AG08395 (cell line): Measurements from ENCODE around the gene JAKMIP1.

Experiments
- DNase-seq: peaks from one replicate; pipeline ENCODE4 v3.0.0; 2012; ENCODE audit warnings: mixed read lengths, low spot score

JAKMIP1 gene

DNA sequence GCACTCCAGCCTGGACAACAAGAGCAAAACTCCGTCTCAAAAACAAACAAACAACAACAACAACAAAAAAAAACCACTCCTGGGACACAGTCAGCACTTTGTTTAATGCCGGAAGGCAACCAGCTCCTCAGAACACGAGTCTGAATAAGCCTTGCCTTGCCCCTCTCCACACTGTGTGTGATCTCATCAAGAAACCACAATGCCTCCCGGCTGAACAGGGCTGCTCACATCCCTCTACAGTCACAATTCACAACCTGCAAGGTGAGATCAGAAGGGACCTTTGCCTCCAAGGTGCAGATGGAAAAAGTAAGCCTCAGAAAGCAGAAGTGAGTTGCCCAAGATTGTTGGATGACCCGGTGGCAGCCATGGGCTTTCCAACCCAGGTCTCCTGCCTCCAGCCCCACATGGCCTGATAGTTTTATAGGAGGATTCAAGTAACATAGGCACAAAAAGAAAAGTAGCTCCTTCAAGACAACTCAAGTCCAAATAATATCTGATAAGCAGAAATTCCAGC is 80.8 kb downstream of the JAKMIP1 start:
- no peak for DNase-seq

DNA sequence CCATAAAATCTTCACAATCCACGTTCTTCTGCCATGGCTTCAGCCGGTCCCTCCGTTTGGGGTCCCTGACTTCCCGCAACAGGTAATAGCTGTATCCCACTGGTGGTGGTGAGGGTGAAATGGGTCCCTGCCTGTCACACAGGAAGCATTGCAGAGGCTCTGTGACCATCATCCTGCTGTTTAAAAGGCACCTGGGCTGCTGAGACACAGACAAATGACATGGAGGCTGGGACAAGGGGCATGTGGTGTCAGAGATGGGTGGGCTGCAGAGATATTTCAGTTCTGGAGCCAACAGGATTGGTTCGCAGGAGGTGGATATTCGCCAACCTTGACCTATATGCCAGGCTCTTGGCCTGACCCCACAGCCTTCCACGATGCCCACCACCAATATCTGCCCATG is 82.1 kb downstream of the JAKMIP1 start:
- no peak for DNase-seq

DNA sequence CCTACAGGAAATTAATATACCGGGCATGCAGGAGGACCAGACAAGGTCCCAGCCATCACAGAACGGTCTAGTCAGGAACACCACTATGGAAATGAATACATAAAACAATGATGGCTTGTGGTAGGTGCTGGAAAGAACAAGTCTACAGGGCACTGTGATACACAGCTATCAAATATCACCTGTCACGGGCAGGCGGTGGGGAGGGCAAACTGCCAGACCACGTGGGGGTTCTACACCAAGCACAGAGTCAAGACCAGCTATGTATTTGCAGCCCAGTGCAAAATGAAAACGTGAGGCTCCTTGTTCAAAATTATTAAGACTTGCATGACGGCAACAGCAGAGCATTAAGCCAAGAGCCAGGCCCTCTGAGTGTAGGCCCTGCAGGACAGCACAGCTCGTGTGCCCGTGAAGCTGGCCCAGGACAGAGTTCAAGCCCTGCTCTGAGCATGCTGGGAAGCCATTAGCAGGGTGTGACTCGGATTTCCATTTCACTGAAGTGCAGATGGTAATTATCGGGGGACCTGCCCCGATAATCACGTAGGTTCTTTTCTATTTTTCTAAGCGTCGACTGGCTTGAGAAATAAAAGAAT is 83.6 kb downstream of the JAKMIP1 start:
- DNase-seq, result no peak

DNA sequence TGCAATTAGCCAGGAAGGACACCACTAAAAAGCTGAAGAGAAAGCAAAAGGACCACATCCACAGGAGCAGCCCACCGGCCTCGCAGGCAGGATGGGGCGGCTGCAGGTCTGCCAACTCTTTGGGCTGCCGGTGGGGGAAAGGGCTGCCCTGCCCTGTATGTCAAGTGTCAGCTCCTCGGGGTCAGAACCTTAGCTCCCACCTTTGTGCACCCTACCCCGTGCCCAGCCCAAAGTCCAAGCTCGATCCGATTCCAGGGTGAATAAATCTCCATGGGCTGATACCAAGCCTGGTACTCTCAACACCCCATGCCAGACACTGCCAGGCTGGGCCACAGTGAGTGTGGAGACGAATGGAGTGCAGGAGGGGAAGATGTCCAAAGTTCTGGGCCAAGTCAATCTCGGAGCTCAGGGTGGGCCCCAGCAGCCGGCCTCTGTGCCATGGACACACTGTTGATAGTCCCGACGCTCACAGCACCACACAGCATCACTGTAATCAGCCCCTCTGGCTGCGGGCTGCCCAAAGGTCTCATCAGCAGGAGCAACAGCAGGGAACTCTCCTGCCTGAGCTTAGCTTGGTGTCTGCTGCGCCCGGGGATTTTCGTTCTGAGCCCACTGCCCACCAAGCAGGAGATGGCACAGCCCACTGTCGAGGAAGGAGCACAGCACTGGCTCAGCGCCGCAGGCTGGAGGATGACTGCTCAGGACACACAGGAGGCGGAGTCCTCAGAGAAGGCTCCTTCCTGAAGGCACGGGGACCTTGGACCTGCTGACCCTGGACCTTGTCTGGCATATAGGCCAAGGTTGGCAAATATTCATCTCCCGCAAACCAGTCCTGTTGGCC is 84.4 kb downstream of the JAKMIP1 start:
- no peak for DNase-seq

DNA sequence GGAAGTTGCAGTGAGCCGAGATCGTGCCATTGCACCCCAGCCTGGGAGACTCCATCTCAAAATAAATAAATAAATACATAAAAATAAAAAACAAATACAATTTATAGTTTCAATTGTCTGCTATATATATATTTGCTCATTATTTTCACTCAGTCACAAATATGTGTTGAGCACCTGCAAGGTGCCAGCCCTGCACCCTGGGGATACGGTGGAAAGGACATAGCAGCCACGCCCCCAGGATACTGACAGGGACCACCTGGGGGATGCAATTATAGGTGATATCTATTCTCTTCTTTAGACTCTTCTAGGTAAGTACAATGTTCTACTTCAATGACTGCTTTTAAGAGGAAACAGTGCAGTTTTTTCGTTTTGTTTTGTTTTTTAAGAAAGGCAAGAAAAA is 85.0 kb downstream of the JAKMIP1 start:
- DNase-seq, result no peak

DNA sequence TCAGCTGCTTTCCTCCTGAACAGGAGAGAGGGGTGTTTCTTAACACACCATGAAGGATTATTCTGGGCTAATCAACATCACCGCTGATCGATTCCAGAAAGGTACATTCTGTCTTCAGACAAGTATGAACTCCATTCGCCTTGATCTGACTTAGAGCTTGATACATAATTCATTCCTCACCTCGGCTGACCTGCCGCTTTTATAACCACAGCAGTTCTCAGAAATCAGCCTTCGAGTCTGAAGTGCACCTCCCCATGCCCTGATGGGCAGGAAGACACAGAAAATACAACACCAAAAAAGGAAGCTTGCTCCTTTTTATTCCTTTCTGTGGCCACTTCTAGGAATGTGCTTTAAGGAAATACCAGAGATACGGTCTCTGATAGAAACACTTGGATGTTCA is 85.7 kb downstream of the JAKMIP1 start:
- DNase-seq, result no peak

- DNase-seq, result no peak
Measured at GRCh38 chr4:6114181-6114580, 86.2 kb downstream of the JAKMIP1 start.

- DNase-seq, result no peak
Measured at GRCh38 chr4:6113641-6114040, 86.7 kb downstream of the JAKMIP1 start.

DNA sequence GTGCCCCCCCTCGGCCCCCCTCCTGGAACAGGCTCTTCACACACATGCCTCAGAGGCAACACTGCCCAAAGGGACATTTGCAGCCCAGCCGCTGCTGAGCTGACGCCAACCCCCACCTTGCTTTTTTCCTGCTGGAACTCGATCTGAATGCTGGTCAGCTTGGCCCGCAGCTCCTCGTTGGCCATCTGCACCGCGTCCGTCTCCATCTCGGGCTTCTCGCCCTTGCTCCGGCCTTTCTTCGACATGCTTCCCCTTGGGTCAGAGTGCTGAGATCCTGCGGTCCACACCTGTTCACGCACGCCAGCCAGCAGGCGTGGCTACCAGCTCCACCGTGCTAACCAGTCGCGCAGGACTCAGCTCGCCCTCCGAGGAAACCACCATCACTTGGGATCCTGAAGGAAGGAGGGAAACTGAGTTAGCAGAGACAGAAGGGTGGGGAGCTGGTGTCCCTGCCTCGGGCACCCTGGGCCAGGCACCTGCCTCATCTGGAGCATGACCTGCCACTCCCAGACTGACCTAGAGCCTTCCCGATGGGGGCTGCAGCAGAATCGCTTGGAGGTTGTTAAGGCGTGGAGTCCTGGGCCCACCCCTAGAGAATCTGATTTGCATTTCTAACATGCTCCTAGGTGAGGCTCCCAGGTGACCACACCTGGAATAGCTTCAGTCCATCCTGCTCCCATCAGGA is 87.6 kb downstream of the JAKMIP1 start:
- no peak for DNase-seq

- no peak for DNase-seq
Measured at GRCh38 chr4:6111354-6111960, 88.9 kb downstream of the JAKMIP1 start.

DNA sequence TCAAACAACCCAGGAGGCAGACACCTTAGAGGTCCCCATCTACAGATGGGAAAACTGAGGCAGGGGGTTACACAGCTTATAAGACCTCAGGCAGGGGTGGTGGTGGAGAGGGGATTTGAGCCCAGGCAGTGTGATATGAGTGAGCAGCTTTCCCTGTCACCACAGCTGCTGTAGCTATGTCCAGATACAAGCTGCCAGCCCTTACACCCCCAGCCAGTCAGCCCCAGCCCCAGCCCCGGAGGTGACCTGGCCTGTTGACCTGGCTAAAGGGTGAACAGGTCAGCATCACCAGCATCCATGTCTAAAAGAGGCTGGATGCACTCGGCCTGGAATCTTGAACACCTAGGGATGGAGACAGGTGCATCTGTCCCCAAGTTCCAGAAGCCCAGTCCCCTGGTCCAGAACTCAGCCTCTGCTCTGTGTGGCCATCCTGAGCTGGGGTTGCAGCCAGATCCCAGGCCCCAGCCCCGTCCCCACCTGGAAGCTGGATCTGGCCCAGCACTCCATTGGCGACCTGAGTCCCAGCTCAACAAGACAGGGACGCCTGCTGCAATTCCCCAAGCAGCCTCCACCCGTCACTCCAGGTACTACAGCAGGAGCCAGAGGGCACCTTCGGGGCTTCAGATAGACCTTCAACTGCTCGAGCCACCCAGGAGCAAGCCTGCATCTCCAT is 89.5 kb downstream of the JAKMIP1 start:
- no peak for DNase-seq

DNA sequence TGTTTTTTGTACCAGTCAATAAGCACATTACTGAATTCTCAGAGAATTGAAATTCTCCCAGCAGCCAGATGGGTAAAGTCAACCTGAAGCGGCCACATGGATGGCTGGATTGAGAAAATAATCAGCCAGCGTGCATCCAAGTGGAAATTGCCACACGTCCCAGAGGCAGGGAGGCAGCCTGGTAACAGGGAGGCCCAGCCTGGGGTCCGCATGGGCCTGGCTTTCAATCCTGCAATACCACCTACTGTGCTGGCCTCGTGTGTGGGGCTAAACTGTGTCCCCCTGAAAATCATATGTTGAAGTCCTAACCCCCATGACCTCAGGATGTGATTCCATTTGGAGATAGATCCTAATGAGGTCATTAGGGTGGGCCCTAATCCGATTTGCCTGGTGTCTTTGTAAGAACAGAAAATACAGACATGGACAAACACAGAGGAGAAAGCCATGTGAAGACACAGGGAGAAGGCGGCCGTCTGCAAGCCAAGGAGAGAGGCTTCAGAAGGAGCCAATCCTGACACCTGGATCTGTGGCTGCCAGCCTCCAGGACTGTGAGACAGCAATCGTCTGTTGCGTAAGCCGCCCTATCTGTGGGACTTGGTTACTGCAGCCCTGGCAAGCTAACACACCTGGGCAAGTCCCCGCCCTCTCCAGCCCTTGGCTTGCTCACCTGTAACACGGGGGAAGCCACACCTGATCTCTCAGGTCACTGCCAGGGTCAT is 90.3 kb downstream of the JAKMIP1 start:
- DNase-seq, result no peak

- DNase-seq, result no peak
Measured at GRCh38 chr4:6107886-6108285, 92.5 kb downstream of the JAKMIP1 start.

GRCh38 chr4:6107114-6107791 is 93.1 kb downstream of the JAKMIP1 start:
- no peak for DNase-seq

DNA sequence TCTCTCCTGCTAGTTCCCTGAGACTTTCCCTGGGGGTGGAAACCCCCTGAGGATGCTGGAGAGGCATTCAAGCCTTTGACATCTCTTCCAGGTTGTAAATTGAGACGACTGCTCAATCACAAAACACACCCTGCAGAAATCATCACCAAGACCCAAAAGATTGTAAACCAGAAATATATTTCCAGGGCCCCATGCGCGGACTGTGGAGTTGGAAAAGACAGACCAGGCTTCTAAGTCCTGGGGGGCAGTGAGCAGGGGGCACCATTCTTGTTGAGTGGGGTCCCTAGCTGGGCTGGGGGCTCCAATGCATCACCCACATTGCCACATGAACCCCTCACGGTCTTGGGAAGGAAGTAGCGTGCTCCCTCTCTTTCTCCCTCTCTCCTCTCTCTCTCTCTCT is 94.2 kb downstream of the JAKMIP1 start:
- no peak for DNase-seq

DNA sequence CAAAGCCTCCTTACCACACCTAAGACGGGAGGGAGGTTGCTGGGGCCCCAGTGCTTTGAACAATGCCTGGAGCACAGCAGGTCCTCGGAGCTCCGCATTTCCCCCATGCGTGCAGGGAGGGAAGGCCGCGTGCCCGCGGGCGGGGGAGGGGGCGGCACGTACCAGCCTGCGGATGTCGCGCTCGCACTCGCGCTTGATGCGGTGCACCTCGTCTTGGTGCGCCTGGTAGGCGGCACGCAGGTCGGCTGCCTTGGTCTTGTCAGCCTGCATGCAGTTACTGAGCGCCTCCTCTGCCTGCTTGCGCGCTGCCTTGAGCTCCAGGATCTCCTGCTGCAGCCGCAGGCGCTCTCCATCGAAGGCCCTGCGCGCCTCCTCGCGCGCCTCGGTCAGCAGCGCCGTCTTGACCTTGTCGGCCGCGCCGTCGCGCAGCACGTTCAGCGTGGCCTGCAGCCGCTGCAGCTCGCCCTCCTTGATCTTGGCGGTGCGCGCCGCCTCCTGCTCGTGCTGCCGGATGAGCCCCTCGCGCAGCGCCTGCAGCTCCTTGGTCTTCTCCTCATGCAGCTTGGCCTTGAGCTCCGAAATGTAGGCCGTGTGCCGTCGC is 94.9 kb downstream of the JAKMIP1 start:
- no peak for DNase-seq

GRCh38 chr4:6104541-6105130 is 95.7 kb downstream of the JAKMIP1 start:
- no peak for DNase-seq

DNA sequence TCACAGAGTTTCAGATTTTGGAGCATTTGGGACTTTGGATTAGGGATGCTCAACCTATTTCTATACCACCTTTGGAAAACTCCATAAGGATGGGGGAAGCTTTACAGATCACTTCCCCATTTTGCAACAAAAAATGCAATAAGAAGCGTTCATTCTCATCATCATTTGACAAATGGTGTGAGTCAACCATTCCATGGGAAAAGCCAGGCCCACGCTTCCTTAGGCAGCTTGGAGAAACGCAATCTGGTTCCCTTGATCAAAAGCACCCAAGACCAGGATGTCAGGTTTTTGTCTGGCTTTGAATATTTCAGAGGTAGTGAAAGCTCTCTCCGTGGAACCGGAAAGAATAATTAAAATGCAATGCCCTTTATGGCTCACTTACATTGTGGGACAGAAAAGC is 102.8 kb downstream of the JAKMIP1 start:
- no peak for DNase-seq

DNA sequence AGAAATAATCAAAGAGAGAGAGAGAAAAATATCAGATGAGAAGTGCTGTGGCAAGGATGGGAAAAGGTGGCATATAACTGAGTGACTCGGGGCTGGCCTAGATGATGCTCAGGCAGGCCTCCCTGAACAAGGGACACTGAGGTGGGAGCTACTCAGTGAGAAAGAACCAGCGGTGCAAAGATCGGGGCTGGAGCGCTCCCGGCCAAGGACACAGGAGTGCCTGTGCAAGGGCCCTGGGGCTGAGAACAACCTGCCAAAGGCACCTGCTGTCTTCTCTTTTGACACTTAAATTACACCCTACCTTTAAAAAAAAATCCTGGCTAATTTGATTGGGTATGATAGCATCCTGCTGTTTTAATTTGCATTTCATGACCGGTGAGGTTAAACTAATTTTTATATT is 104.5 kb downstream of the JAKMIP1 start:
- no peak for DNase-seq
